Measurements from ENCODE around the gene CDH2. TPM values are rescaled to one million over a fixed set of nuclear protein-coding genes. Genes with fewer than 3 reads are reported as not detected.

CDH2 gene
- total and polyA plus RNA-seq, 2 experiments from 2014 or later = 14.7 to 36.9 TPM

- no peaks in the 10 kb centered on the region for H3K36me3 ChIP-seq (ENCODE audit: insufficient read depth)
- no peaks in the 10 kb centered on the region for H4K20me1 ChIP-seq (replicated peaks; ENCODE audit: insufficient read depth)
- no peaks in the 10 kb centered on the region for H3K9me2 ChIP-seq (ENCODE audit: insufficient read depth)
- ATAC-seq (no peak), DNase-seq (ENCODE audit: low spot score) (no peak)
- peaks cover 20% of the 10 kb centered on the region for H3K4me1 Mint-ChIP-seq
- no peak overlapping the region for H3K4me3 ChIP-seq
- no peaks in the 10 kb centered on the region for H3K9me3 Mint-ChIP-seq
- TF ChIP-seq ZNF114 (CRISPR knock-in tag; IDR thresholded peaks at IDR 0.05) = no peak
- TF ChIP-seq EZH2phosphoT487 (IDR thresholded peaks at IDR 0.05; ENCODE audit: unreplicated experiment) = no peak
- TF ChIP-seq, protein P1, sequence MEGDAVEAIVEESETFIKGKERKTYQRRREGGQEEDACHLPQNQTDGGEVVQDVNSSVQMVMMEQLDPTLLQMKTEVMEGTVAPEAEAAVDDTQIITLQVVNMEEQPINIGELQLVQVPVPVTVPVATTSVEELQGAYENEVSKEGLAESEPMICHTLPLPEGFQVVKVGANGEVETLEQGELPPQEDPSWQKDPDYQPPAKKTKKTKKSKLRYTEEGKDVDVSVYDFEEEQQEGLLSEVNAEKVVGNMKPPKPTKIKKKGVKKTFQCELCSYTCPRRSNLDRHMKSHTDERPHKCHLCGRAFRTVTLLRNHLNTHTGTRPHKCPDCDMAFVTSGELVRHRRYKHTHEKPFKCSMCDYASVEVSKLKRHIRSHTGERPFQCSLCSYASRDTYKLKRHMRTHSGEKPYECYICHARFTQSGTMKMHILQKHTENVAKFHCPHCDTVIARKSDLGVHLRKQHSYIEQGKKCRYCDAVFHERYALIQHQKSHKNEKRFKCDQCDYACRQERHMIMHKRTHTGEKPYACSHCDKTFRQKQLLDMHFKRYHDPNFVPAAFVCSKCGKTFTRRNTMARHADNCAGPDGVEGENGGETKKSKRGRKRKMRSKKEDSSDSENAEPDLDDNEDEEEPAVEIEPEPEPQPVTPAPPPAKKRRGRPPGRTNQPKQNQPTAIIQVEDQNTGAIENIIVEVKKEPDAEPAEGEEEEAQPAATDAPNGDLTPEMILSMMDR (conservative IDR thresholded peaks at IDR 0.05; ENCODE audit: low read depth in 2 of 2) = no peak
- H3K79me2 ChIP-seq (replicated peaks; ENCODE audit: insufficient read depth) = no peaks in the 10 kb centered on the region
- H3F3A ChIP-seq (replicated peaks; ENCODE audit: low read depth) = no peaks in the 10 kb centered on the region
- no peaks in the 10 kb centered on the region for H3K27me3 ChIP-seq (ENCODE audit: insufficient read depth)
- no peak overlapping the region for H3K4me3 Mint-ChIP-seq
- peaks cover 18% of the 10 kb centered on the region; the same call in 1 of the 2 replicates for H3K4me1 ChIP-seq (ENCODE audit: insufficient read depth)
- no peak overlapping the region for H3K4me2 ChIP-seq
- H3K27me3 Mint-ChIP-seq (ENCODE audit: insufficient read depth, low read depth, poor library complexity) = peaks cover 2% of the 10 kb centered on the region
- no peaks in the 10 kb centered on the region for H3K36me3 Mint-ChIP-seq (ENCODE audit: low read depth)
- H3K27ac Mint-ChIP-seq = peak overlapping the region; percentile 1; the same call in 1 of the 2 replicates
- no peak overlapping the region for H2AFZ ChIP-seq
- H3K27ac ChIP-seq (ENCODE audit: low read depth) = no peak overlapping the region
Observed at GRCh38 chr18:28079883-28080282, 97.0 kb downstream of the CDH2 start.

DNA sequence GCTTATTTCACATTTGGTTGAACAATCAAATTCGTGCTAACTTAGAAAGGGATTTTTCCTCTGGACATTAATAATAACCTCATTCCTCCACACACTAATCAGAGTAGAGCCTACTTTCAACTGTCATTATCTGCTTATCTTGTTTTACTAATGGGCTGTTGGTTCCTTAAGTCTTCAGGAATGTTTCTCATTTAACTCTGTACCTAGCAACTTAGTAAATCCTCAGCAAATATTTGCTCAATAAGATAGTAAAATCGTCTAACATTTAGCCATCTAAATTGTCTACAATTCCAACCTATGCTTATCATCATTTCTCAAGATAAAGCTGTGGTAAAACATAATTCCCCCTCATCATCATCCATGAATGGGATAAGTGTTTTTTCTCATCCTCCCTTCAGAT lies 98.1 kb downstream of the CDH2 start:
- Histone ChIP-seq H3K27ac (ENCODE audit: low read depth) (no peak overlapping the region), H3K4me1 (ENCODE audit: insufficient read depth) (peaks cover 20% of the 10 kb centered on the region; the same call in 1 of the 2 replicates), H3F3A (replicated peaks; ENCODE audit: low read depth) (no peaks in the 10 kb centered on the region), H3K9me2 (ENCODE audit: insufficient read depth) (no peaks in the 10 kb centered on the region), H4K20me1 (replicated peaks; ENCODE audit: insufficient read depth) (no peaks in the 10 kb centered on the region), H3K79me2 (replicated peaks; ENCODE audit: insufficient read depth) (no peaks in the 10 kb centered on the region), H2AFZ (no peak overlapping the region), H3K4me2 (no peak overlapping the region), H3K4me3 (no peak overlapping the region), H3K36me3 (ENCODE audit: insufficient read depth) (no peaks in the 10 kb centered on the region), H3K27me3 (ENCODE audit: insufficient read depth) (no peaks in the 10 kb centered on the region)
- no peak for ATAC-seq
- H3K27me3 Mint-ChIP-seq (ENCODE audit: insufficient read depth, low read depth, poor library complexity) = peaks cover 2% of the 10 kb centered on the region
- H3K27ac Mint-ChIP-seq = no peak overlapping the region
- no peaks in the 10 kb centered on the region for H3K9me3 Mint-ChIP-seq
- H3K4me1 Mint-ChIP-seq = peaks cover 20% of the 10 kb centered on the region
- H3K4me3 Mint-ChIP-seq = no peak overlapping the region
- H3K36me3 Mint-ChIP-seq (ENCODE audit: low read depth) = no peaks in the 10 kb centered on the region
- no peak for DNase-seq (ENCODE audit: low spot score)
- TF ChIP-seq STAT1 (IDR thresholded peaks at IDR 0.05; ENCODE audit: unreplicated experiment) (no peak), EZH2 (IDR thresholded peaks at IDR 0.05; ENCODE audit: low read depth, unreplicated experiment) (no peak), ZNF114 (CRISPR knock-in tag; IDR thresholded peaks at IDR 0.05) (no peak), REST (IDR thresholded peaks at IDR 0.05; ENCODE audit: unreplicated experiment) (no peak), ZNF462 (CRISPR knock-in tag; IDR thresholded peaks at IDR 0.05) (no peak), NANOG (IDR thresholded peaks at IDR 0.05; ENCODE audit: borderline replicate concordance) (no peak), JUNB (IDR thresholded peaks at IDR 0.05; ENCODE audit: unreplicated experiment) (no peak), EZH2phosphoT487 (IDR thresholded peaks at IDR 0.05; ENCODE audit: unreplicated experiment) (no peak), ZNF331 (CRISPR knock-in tag; IDR thresholded peaks at IDR 0.05; ENCODE audit: low read depth) (no peak)
